ACC112 (cell line): ENCODE measurements around the gene GPR31.

Experiments used
- H2AFZ ChIP-seq: fragments of 200-600 bp; sonication (generic); one replicate; pipeline ENCODE4 v1.6.0; 2017; ENCODE audit warnings: antibody characterized with exemption, low read length; ENCODE audit not compliant: unreplicated experiment
- H3K27ac ChIP-seq: fragments of 200-600 bp; sonication (generic); 2 replicates; pipeline ENCODE4 v1.5.1; 2014; ENCODE audit warnings: low read depth, mild to moderate bottlenecking, antibody characterized with exemption, low read length, moderate library complexity
- H3K27me3 ChIP-seq: fragments of 200-600 bp; sonication (generic); 2 replicates; pipeline ENCODE4 v1.6.1; 2014; ENCODE audit warnings: mild to moderate bottlenecking, antibody characterized with exemption, low read length, moderate library complexity, mixed read lengths; ENCODE audit not compliant: insufficient read depth
- H3K36me3 ChIP-seq: fragments of 200-600 bp; sonication (generic); 2 replicates; pipeline ENCODE4 v1.6.1; 2016; ENCODE audit warnings: mild to moderate bottlenecking, antibody characterized with exemption, low read length, moderate library complexity, mixed read lengths; ENCODE audit not compliant: insufficient read depth
- H3K4me1 ChIP-seq: fragments of 200-600 bp; sonication (generic); one replicate; pipeline ENCODE4 v1.6.1; 2016; ENCODE audit warnings: low read length, mixed read lengths; ENCODE audit not compliant: insufficient read depth, unreplicated experiment, control insufficient read depth
- H3K4me3 ChIP-seq: fragments of 200-600 bp; sonication (generic); 2 replicates; pipeline ENCODE4 v1.5.1; 2014; ENCODE audit warnings: mild to moderate bottlenecking, low read depth, low read length
- H3K79me2 ChIP-seq: fragments of 200-600 bp; sonication (generic); one replicate; pipeline ENCODE4 v1.6.0; 2016; ENCODE audit warnings: low read length; ENCODE audit not compliant: control insufficient read depth, unreplicated experiment, insufficient read depth

Gene GPR31

DNA sequence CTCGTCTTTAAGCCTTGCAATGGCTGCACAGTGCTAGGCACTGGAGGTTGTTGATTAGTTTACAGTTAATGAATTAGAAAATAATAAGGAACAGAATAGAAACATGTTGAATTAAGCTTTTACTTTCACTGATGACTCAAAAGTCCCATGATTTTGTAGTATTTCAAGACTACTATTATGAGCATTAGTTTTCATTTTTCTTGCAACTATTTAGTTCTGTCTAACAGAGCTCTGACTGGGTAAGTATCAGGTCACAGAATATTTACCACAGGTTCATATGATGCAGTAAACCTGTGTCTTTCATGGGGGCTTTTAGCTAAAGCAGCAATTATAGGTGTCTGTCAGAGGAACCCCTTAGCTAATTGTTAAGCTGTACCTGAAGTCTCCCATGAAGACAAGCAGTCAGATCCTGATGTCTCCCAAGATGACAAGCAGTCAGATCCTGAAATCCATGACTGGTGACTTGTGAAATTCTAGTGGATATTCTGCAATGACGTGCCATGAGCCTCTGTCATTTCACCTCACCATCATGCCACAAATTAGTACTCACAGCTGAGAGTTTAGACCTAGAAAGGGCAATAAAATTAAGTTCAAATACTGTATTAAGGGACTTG is 8.2 kb upstream of the GPR31 start:
- Histone ChIP-seq H2AFZ (no peak overlapping the region), H3K27me3 (no peaks in the 10 kb centered on the region), H3K4me1 (no peaks in the 10 kb centered on the region), H3K79me2 (no peaks in the 10 kb centered on the region), H3K27ac (no peak overlapping the region), H3K4me3 (no peak overlapping the region), H3K36me3 (no peaks in the 10 kb centered on the region)

DNA sequence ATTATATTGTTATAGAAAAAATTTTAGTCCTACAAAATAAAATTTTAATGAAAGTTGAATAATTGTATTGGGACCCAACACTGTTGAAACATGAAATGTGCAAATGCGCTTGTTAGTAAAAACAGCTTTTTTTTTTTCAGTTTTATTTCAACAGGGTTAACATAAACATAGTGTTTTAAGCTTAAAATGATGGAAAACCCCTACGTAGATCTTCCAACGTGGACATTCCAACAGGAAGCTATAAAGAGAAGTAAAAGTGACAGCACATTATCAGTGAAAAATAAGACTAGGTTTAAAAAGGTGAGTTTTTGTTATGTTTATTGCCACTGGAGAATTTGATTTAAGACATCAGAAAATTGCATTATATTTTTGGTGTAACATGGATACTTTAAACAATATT is 6.5 kb upstream of the GPR31 start:
- no peak overlapping the region for H2AFZ ChIP-seq
- H3K4me3 ChIP-seq, result no peak overlapping the region
- H3K27me3 ChIP-seq, result no peaks in the 10 kb centered on the region
- no peaks in the 10 kb centered on the region for H3K4me1 ChIP-seq
- no peak overlapping the region for H3K27ac ChIP-seq
- H3K79me2 ChIP-seq, result no peaks in the 10 kb centered on the region
- H3K36me3 ChIP-seq, result no peaks in the 10 kb centered on the region

DNA sequence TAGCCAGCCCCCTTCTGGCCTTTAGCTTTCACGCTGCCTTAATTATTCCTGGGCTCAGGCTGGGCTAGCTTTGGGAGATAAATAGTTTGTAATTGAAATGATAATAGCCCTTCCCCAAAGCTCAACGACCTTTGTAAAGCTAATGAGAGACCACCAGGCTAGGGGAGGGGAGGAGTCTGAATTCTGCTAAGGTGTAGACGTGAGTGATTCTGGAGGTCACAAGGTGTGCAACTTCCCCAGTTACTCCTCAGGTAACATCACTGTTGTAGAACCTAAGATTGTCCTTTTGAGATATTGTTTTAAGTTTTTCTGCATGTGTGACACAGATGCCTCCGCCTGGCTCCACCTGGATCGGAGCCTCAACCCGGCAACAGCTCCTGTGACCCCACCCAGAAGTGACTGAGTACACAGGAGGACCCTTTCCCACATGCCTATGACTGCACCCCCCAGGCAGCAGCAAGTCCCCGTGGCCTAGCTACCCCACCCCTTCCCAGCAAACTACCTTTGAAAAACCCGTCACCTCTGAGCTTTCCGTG is 5.8 kb upstream of the GPR31 start:
- H2AFZ ChIP-seq, result no peak overlapping the region
- no peak overlapping the region for H3K27ac ChIP-seq
- no peaks in the 10 kb centered on the region for H3K36me3 ChIP-seq
- no peaks in the 10 kb centered on the region for H3K79me2 ChIP-seq
- H3K4me1 ChIP-seq, result no peaks in the 10 kb centered on the region
- no peaks in the 10 kb centered on the region for H3K27me3 ChIP-seq
- no peak overlapping the region for H3K4me3 ChIP-seq

DNA sequence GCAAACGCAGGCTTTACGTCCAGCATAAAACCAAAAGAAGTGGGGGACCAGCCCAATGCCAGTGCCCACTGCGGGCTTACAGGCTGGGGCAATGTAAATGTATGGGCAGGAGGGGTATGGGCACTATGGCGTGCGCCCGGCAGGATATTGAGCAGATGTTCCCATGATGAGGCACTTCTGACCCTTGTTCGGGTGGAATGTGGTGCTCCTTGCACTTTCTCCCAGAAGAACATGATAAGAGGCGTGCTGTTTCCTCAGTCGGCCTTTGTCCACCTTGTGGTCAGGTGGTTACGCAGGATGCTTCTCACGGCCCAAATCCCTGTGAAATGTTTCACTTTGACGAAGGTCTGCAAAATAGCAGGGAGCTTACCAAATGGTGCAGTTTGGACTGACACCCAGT is 4.8 kb upstream of the GPR31 start:
- H3K27ac ChIP-seq, result no peak overlapping the region
- H3K36me3 ChIP-seq, result no peaks in the 10 kb centered on the region
- H2AFZ ChIP-seq, result no peak overlapping the region
- no peaks in the 10 kb centered on the region for H3K79me2 ChIP-seq
- H3K27me3 ChIP-seq, result no peaks in the 10 kb centered on the region
- no peak overlapping the region for H3K4me3 ChIP-seq
- no peaks in the 10 kb centered on the region for H3K4me1 ChIP-seq

DNA sequence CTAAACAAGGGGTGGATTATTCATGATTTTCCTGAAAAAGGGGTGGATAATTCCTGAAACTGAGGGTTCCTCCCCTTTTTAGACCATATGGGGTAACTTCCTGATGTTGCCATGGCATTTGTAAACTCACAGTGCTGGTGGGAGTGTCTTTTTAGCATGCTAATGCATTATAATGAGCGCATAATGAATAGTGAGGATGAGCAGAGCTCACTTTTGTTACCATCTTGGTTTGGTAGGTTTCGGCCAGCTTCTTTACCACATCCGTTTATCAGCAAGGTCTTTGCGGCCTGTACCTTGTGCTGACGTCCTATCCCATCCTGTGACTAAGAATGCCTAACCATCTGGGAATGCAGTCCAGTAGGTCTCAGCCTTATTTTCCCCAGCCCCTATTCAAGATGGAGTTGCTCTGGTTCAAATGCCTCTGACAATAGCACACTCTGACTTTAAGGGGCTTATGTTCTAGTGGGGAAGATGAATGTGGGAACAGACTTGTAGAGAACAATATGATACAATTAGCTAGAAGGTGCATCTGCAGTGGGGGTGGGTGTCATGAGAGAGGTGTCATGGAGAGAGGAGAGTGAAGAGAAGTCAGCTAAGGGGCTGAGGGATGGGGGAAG is 4.2 kb upstream of the GPR31 start:
- H3K27me3 ChIP-seq, result no peaks in the 10 kb centered on the region
- no peak overlapping the region for H3K4me3 ChIP-seq
- H3K4me1 ChIP-seq, result no peaks in the 10 kb centered on the region
- H3K79me2 ChIP-seq, result no peaks in the 10 kb centered on the region
- H3K36me3 ChIP-seq, result no peaks in the 10 kb centered on the region
- no peak overlapping the region for H3K27ac ChIP-seq
- H2AFZ ChIP-seq, result no peak overlapping the region

DNA sequence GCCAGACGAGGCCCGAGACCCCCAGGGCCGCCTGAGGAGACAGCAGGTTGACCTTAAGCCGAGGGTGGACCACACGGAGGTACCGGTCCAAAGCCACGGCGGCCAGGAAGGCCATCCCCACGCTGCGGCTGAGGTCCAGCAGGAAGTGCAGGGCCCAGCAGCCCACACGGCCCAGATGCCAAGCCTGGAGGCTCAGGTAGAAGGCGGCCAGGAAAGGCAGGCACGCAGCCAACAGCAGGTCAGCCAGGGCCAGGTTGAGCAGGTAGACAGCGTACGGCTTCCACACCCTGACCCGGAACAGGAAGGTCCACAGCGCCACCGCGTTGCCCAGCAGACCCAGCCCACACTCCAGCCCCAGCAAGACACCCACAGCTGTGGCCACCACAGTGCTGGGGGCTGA is 366 bp downstream of the GPR31 start:
- Histone ChIP-seq H2AFZ (no peak overlapping the region), H3K79me2 (no peaks in the 10 kb centered on the region), H3K36me3 (no peaks in the 10 kb centered on the region), H3K4me3 (no peak overlapping the region), H3K27me3 (no peaks in the 10 kb centered on the region), H3K4me1 (no peaks in the 10 kb centered on the region), H3K27ac (no peak overlapping the region)

DNA sequence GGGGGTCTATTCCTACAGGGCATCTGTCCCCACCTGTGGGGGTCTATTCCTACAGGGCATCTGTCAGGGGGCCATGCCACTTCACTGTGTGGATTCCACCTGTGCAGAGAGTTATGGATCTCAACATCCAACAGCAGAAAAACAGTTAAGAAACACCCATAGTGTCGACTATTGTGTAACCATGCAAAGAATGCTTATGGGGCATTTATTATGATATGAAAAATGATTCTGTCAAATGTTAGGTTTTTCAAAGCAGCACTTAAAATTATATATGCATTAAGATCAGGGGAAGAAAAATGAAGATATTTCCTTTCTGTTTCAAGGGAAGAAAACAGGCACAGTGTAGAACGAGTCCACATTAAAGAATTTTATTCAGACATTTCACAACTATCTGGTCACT is 2.9 kb downstream of the GPR31 start:
- no peaks in the 10 kb centered on the region for H3K27me3 ChIP-seq

DNA sequence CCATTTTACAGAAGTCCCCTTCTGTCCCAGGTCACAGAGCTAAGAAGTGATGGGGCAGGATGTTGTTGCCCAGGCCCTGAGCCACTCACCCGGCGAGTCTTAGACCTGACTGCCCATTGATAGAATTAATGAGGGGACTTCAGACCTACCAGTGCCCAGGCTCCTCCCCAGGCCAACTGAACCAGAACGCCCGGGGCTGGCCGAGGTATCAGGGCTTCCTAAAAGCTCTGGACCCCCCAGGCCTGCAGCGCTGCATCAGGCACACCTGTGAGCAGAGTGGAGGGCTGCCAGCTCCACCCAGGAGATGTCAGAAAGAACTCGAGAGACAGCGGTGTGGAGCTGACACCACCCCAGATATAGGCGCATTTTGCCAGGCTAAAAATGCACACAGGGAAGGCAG is 3.5 kb downstream of the GPR31 start:
- H3K27ac ChIP-seq, result no peak overlapping the region
- H3K4me3 ChIP-seq, result no peak overlapping the region
- no peaks in the 10 kb centered on the region for H3K4me1 ChIP-seq
- no peaks in the 10 kb centered on the region for H3K36me3 ChIP-seq
- no peaks in the 10 kb centered on the region for H3K79me2 ChIP-seq
- H2AFZ ChIP-seq, result no peak overlapping the region
- H3K27me3 ChIP-seq, result no peaks in the 10 kb centered on the region

More for the DNA sequence above, 2.9 kb downstream of the GPR31 start:
- Histone ChIP-seq H2AFZ (no peak overlapping the region), H3K27ac (no peak overlapping the region), H3K79me2 (no peaks in the 10 kb centered on the region), H3K36me3 (no peaks in the 10 kb centered on the region), H3K4me3 (no peak overlapping the region), H3K4me1 (no peaks in the 10 kb centered on the region)

DNA sequence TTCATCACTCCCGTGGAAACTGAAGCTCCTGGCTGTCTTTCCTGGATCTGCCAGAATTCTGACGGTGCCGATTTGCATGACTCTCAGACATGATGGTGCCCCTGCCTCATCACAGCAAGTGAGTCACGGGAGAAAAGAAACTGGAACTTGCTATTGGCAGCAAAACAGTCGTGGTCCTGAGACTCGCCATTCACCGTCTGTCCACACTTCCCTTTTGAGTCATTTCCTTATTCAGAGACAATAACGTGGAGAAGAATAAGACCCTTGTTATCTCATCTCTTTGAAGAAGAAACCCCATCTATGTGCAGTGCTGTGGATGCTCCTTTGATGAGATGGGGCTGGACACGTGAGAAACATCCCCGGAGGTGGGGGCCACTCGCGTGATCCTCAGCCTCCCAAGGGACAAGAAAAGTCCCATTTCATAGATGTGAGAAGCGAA is 4.2 kb downstream of the GPR31 start:
- Histone ChIP-seq H3K27me3 (no peaks in the 10 kb centered on the region), H3K79me2 (no peaks in the 10 kb centered on the region), H3K27ac (no peak overlapping the region), H2AFZ (no peak overlapping the region), H3K4me1 (no peaks in the 10 kb centered on the region), H3K36me3 (no peaks in the 10 kb centered on the region), H3K4me3 (no peak overlapping the region)

DNA sequence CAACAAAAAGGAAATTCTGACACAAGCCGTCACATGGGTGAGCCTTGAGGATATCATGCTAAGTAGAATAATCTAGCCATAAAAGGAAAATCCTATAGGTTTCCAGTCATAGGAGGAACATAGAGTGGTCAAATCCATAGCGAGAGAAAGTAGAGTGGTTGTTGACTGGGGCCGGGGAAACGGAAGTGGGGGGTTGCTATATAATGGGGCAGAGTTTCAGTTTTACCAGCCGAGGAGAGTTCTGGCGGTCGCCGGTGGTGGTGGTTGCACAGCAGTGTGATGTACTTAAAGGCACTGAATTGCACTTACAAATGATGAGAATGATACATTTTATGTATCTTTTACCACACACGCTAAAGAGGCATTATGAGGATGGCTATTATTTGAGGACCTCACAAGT is 4.9 kb downstream of the GPR31 start:
- Histone ChIP-seq H3K4me1 (no peaks in the 10 kb centered on the region), H3K27ac (no peak overlapping the region), H3K27me3 (no peaks in the 10 kb centered on the region), H3K4me3 (no peak overlapping the region), H3K36me3 (no peaks in the 10 kb centered on the region), H3K79me2 (no peaks in the 10 kb centered on the region), H2AFZ (no peak overlapping the region)

DNA sequence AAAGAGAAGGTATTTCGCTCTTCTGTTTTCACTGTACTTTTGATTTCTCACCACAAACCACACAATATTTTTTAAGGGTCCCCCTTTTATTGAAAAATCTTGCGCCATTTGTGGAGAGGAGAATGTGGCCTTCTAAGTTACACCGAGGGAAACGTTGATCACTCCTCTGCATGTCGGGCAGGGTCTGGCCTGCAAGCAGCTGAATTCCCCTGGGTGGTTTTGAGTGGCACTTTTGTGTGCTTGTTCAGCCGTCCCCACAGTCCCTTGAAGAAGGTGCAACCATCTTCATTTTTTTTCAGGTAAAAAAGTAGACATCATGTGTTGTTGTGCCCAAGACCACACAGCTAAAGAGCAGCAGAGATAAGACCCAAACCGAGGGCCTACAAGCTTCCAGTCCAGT is 6.1 kb downstream of the GPR31 start:
- Histone ChIP-seq H3K4me1 (no peaks in the 10 kb centered on the region), H3K36me3 (no peaks in the 10 kb centered on the region), H3K79me2 (no peaks in the 10 kb centered on the region), H3K27me3 (peaks cover 4% of the 10 kb centered on the region; the same call in 1 of the 2 replicates), H2AFZ (no peak overlapping the region), H3K4me3 (no peak overlapping the region), H3K27ac (no peak overlapping the region)
